Activated naive CD8-positive, alpha-beta T cell (primary cell): ENCODE data around the gene HAVCR2.
A peak's percentile ranks its signal among the peaks of the same experiment; 100 is the strongest.

ENCODE experiments used
- H3K27ac Mint-ChIP-seq: one replicate; pipeline ENCODE4 v1.8.0; 2021; ENCODE audit warnings: mixed read lengths
- H3K27me3 Mint-ChIP-seq: one replicate; pipeline ENCODE4 v1.8.0; 2021; ENCODE audit warnings: mixed read lengths
- H3K36me3 Mint-ChIP-seq: one replicate; pipeline ENCODE4 v1.8.0; 2021; ENCODE audit warnings: mixed read lengths
- H3K4me1 Mint-ChIP-seq: one replicate; pipeline ENCODE4 v1.8.0; 2021; ENCODE audit warnings: low read depth, mixed read lengths
- H3K4me3 Mint-ChIP-seq: one replicate; pipeline ENCODE4 v1.8.0; 2021; ENCODE audit warnings: mild to moderate bottlenecking, mixed read lengths
- H3K9me3 Mint-ChIP-seq: one replicate; pipeline ENCODE4 v1.8.0; 2021; ENCODE audit warnings: low read depth, mixed read lengths

HAVCR2 gene

DNA sequence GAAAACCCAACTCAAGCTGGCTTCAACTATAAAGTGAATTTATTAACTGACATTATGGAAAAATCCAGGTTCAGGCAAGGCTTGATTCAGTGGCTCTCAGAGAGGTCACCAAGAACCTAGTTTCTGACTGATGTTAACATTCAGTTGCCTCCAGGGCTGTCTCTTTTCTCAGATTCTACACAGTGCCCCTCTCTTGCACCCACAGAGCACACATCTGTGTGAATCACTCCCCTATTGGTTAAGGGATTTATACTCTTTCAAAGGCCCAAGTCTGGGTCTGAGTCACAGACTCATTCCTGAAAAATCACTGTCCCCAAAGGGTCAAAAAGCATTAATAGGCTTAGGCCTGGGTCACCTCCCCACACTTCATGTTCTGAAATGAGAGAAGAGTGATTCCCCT is 6.2 kb upstream of the HAVCR2 start:
- peaks cover 21% of the 10 kb centered on the region for H3K4me1 Mint-ChIP-seq
- no peaks in the 10 kb centered on the region for H3K9me3 Mint-ChIP-seq
- H3K4me3 Mint-ChIP-seq = no peak overlapping the region
- H3K27ac Mint-ChIP-seq = no peak overlapping the region
- no peaks in the 10 kb centered on the region for H3K36me3 Mint-ChIP-seq
- H3K27me3 Mint-ChIP-seq = no peaks in the 10 kb centered on the region

DNA sequence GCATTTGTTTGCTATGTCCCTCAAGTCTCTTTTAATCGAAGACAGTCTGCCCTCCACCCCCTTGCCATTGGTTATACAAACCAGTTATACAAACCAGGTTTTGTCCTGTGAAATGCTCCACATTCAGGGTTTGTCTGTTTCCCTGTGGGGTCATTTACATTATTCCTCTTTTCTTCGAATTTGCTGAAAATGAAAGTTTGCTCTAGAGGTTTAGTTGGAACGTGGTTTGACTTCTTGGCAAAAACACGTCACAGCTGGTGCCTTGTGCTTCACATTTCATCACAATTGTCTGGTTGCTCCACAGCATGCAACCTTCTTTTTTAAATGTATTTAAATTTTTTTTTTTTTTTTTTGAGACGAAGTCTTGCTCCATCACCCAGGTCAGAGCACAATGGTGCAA is 4.2 kb upstream of the HAVCR2 start:
- Mint-ChIP-seq H3K36me3 (no peaks in the 10 kb centered on the region), H3K27me3 (no peaks in the 10 kb centered on the region), H3K27ac (no peak overlapping the region), H3K4me3 (no peak overlapping the region), H3K4me1 (peaks cover 41% of the 10 kb centered on the region), H3K9me3 (no peaks in the 10 kb centered on the region)

DNA sequence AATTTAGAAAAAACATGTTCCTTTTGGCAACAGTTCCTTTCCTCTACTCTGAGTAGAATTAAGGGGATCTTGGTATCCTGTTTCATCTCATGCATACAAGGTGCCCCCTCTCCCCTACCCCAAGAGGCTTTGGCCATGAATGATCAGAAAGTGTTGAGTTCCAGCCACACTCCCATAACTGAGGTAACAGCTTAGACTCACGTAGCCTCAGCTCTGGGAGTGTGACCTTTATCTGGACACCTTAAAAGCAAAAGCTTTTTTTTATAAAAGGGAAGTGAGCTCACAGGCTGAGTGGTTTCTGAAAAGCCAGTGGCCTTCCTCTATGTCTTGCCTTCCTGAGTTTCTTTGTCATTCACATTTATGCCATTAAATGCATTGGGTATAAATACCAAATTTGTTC is 900 bp upstream of the HAVCR2 start:
- Mint-ChIP-seq H3K4me1 (peaks cover 46% of the 10 kb centered on the region), H3K27me3 (no peaks in the 10 kb centered on the region), H3K9me3 (no peaks in the 10 kb centered on the region), H3K4me3 (peak overlapping the region; percentile 79), H3K27ac (peak overlapping the region; percentile 93), H3K36me3 (no peaks in the 10 kb centered on the region)

DNA sequence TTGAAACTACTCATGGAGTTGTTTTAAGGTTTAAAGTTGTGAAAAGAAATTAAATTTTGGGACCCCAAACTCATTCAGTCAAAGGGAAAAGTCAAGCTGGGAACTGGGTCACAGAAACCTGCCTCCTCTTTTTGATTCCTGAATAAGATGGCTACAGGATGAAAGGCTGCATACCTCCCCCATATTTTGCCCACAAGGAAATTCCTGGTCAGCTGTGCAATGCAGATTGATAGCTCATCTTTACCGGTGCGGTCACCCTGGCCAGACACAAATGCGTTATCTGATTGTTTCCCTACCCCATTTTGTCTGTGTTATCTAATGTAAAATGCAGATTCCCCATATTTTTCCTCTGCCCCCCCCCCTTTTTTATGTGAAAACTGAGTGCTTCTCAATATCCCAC is 1.3 kb downstream of the HAVCR2 start:
- H3K36me3 Mint-ChIP-seq = peaks cover 6% of the 10 kb centered on the region
- H3K27ac Mint-ChIP-seq = no peak overlapping the region
- peaks cover 50% of the 10 kb centered on the region for H3K4me1 Mint-ChIP-seq
- H3K4me3 Mint-ChIP-seq = peak overlapping the region; percentile 47
- H3K27me3 Mint-ChIP-seq = no peaks in the 10 kb centered on the region
- no peaks in the 10 kb centered on the region for H3K9me3 Mint-ChIP-seq

DNA sequence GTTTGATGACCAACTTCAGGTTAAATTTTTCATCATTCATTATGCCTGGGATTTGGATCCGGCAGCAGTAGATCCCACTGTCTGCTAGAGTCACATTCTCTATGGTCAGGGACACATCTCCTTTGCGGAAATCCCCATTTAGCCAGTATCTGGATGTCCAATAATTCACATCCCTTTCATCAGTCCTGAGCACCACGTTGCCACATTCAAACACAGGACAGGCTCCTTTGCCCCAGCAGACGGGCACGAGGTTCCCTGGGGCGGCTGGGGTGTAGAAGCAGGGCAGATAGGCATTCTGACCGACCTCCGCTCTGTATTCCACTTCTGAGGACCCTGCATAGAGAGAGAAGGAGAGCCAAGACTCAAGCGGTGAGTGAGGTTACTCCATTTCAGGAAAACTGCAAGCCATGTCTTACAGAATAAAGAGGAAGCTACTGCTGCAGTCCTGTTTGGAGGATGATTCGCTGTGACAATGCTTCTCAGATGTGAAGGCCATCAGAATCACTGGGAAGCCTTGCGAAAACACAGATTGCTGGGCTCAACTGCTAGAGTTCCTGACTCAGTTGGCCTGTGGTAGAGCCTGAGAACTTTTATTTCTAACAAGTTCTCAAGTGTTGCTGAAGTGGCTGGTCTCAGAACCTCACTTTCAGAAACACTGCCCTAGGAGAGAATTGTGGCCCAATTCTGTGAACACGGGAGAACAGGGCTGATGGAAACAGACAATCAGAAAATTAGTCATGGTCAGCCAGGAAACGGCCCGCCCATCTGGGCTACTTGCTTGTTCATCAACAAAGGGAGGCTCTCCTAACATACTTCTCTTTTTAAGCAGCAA is 2.0 kb downstream of the HAVCR2 start:
- Mint-ChIP-seq H3K9me3 (no peaks in the 10 kb centered on the region), H3K27ac (peak overlapping the region; percentile 41), H3K36me3 (peaks cover 6% of the 10 kb centered on the region), H3K27me3 (no peaks in the 10 kb centered on the region), H3K4me1 (peaks cover 50% of the 10 kb centered on the region), H3K4me3 (peak overlapping the region; percentile 47)

DNA sequence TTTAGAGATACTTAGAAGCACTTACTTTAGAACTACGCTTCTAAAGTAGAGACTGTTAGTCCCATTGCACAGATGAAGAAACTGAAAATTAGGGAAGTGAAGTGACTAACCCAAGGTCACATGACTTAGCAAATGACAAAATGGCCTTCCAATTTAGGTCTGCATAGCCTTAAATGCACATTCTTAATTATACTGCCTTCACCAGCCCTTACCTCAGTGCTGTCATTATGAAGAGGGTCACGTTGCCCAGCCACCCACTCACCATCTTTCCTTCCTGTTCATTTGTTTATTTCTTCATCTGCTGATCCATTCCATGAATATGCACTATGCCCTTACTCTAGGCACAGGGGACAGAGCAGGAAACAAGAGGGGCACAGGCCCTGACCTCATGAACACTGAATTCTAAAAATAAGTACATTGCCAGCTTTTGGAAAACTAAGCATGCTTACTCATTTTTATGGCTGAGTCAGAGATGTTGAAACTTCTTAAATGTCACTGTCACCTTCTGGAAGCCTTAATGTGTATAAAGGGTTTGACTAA is 8.6 kb downstream of the HAVCR2 start:
- Mint-ChIP-seq H3K27ac (peak overlapping the region; percentile 98), H3K36me3 (peaks cover 13% of the 10 kb centered on the region), H3K9me3 (no peaks in the 10 kb centered on the region), H3K4me3 (peak overlapping the region; percentile 62), H3K4me1 (peaks cover 25% of the 10 kb centered on the region), H3K27me3 (no peaks in the 10 kb centered on the region)

DNA sequence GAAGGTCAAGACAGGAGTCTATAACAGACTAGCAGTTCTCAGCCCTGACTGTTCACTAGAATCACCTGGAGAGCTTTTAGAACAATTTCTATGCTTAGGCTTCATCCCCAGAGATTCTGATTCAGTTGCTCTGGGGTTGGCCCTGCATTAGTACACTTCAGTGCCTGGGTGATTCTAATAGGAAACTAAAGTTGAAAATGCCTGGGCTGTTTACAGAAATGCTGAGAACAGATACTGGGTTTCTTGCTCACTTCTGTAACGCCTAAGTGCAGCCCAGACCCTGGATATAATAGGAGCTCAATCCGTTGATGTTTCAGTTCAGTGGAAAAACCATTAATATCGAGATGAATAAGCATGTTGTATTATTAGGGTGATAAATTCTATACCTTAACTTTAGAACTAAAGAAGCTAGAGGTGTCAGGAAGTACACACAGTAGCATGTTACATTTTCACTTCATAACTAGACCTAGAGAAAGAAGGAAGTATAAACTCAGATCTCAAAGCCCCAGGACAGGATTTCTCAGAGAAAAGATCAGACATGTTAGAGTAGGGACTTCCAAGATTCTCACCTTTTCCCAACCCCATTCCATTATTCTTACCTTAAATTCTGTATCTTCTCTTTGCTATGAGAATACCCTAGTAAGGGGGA is 20.4 kb downstream of the HAVCR2 start:
- Mint-ChIP-seq H3K27me3 (no peaks in the 10 kb centered on the region), H3K4me3 (no peak overlapping the region), H3K4me1 (no peaks in the 10 kb centered on the region), H3K36me3 (peaks cover 19% of the 10 kb centered on the region), H3K27ac (no peak overlapping the region), H3K9me3 (no peaks in the 10 kb centered on the region)

DNA sequence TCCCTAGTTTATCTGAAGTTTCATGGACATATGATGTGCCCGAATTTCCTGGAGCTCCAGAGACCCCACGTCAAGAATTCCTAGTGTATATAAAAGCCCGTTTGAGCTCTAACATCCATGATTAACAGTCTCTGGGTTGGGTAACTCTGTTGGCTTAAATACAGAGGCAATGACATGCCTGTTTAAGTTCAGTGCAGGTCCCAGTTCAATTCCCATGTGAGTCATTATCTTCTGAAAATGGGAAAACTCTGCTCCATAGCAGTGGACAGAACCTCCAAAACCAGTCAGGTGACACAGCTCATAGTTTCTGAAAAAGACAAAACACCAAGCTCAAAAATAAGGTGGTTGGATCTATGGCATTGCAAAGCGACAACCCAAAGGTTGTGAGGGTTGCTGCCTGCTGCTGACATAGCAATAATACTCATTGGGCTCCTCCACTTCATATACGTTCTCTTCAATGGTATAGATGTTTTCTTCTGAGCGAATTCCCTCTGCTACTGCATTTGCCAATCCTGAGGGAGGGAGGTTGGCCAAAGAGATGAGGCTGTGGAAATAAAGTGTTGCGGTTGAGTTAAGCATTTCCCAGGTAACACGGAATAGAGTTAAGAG is 22.0 kb downstream of the HAVCR2 start:
- H3K27ac Mint-ChIP-seq = no peak overlapping the region
- no peaks in the 10 kb centered on the region for H3K9me3 Mint-ChIP-seq
- no peak overlapping the region for H3K4me3 Mint-ChIP-seq
- no peaks in the 10 kb centered on the region for H3K27me3 Mint-ChIP-seq
- H3K4me1 Mint-ChIP-seq = no peaks in the 10 kb centered on the region
- peaks cover 22% of the 10 kb centered on the region for H3K36me3 Mint-ChIP-seq

DNA sequence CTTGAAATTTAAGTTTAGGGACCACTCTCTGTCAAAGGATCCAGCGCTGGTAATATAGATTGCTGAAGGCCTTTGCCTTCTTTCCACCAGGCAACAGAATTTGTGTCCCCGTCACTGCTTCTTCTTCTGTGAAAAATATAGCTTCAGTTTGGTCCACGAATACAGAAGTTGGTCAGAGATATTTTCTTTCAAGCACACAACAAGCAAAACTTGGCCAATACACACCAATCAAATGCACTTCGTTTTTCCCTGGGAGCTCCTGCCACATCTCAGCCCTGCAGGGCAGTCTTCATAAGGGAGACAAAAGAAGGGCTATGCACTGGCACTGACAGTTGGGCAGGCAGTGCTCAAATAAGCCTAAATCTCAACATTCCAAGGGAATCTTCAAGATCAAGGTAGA is 22.9 kb downstream of the HAVCR2 start:
- Mint-ChIP-seq H3K4me1 (no peaks in the 10 kb centered on the region), H3K27me3 (no peaks in the 10 kb centered on the region), H3K27ac (no peak overlapping the region), H3K36me3 (peaks cover 17% of the 10 kb centered on the region), H3K4me3 (no peak overlapping the region), H3K9me3 (no peaks in the 10 kb centered on the region)

DNA sequence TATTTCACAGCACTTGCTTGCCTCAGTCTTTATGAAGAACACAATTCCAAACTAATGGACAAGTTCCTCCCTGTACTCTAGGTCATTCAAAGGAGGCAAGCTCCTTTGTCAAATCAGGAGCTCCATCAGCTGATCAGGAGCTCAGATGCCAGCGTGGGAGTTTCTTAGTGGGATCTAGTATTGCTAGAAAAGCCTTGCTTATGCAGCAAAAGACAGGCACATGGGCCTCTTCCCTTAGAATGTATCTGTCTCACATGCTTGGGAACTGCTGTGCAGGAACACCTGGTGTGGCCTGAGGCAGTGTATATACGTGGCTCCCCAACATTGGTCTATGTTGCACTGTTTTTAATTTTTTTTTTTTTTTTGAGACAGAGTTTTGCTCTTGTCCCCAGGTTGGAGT is 28.6 kb downstream of the HAVCR2 start:
- Mint-ChIP-seq H3K4me1 (peaks cover 1% of the 10 kb centered on the region), H3K36me3 (peaks cover 4% of the 10 kb centered on the region), H3K9me3 (no peaks in the 10 kb centered on the region), H3K27me3 (no peaks in the 10 kb centered on the region), H3K4me3 (no peak overlapping the region), H3K27ac (no peak overlapping the region)

DNA sequence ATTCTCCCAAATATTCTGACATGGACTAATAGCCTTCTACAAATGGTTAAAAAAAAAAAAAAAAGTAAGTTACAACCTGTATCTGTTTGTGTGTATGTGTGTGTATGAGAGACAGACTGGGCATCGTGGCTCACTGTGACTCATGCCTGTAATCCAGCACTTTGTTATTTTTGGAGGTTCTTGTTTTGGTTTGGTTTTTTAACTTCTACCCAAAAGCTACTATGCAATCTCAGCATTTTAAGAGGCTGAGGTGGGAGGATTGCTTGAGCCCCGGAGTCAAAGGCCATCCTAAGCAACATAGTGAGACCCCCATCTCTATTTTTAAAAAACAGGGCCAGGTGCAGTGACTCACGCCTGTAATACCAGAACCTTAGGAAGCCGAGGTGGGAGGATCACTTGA is 32.3 kb downstream of the HAVCR2 start:
- H3K4me1 Mint-ChIP-seq = peaks cover 16% of the 10 kb centered on the region
- H3K27ac Mint-ChIP-seq = no peak overlapping the region
- H3K36me3 Mint-ChIP-seq = no peaks in the 10 kb centered on the region
- no peaks in the 10 kb centered on the region for H3K27me3 Mint-ChIP-seq
- H3K9me3 Mint-ChIP-seq = no peaks in the 10 kb centered on the region
- H3K4me3 Mint-ChIP-seq = no peak overlapping the region

DNA sequence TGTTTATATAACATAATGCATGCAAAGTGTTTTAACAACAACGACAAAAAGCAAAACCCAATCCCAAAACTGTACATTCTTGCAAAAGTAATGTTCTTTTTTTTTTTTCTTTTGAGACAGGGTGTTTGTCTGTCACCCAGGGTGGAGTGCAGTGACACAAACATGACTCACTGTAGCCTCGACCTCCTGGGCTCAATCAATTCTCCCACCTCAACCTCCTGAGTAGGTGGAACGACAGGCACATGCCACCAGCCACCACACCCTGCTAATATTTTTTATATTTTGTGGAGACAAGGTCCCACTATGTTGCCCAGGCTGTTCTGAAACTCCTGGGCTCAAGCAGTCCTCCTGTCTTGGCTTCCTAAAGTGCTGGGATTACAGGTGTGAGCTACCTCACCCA is 36.3 kb downstream of the HAVCR2 start:
- no peaks in the 10 kb centered on the region for H3K36me3 Mint-ChIP-seq

DNA sequence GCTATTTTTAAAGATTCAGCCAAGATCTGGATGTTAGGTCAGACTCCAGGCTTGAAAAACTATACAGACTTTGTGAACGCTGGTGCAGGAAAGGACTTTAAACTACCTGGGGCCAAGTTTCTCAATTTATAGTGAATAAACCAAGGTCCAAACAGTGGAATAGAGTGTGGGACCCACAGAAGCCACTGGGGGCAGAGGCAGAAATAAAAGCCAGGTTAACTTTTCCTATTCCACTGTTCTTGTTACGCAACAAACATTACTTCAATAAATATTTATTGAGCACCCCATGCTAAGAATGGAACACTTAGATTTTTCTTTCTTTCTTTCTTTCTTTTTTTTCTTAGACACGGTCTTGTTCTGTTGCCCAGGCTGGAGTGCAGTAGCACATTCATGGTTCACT is 38.9 kb downstream of the HAVCR2 start:
- peaks cover 14% of the 10 kb centered on the region for H3K4me1 Mint-ChIP-seq
- H3K4me3 Mint-ChIP-seq = no peak overlapping the region
- H3K9me3 Mint-ChIP-seq = no peaks in the 10 kb centered on the region
- H3K27ac Mint-ChIP-seq = no peak overlapping the region
- H3K36me3 Mint-ChIP-seq = no peaks in the 10 kb centered on the region
- no peaks in the 10 kb centered on the region for H3K27me3 Mint-ChIP-seq

More for the DNA sequence above, 36.3 kb downstream of the HAVCR2 start:
- Mint-ChIP-seq H3K27me3 (no peaks in the 10 kb centered on the region), H3K27ac (peak overlapping the region; percentile 34), H3K9me3 (no peaks in the 10 kb centered on the region), H3K4me3 (no peak overlapping the region), H3K4me1 (peaks cover 16% of the 10 kb centered on the region)

DNA sequence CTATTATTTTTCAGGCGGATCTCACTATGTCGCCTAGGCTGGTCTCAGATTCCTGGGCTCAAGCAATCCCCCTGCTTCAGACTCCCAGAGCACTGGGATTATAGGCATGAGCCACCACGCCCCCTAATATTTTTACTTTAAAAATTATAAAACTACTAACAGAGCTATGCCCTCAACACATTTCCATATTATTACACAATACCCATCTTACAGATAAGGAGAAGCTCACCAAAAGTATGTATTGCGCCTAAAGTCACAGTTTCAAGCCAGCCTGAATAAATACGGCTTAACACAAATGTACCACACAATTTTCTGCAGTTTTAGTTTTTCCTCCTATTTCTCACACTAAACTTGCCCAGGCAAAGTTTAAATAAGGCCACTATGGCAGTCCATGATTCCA is 40.1 kb downstream of the HAVCR2 start:
- H3K36me3 Mint-ChIP-seq = no peaks in the 10 kb centered on the region
- H3K9me3 Mint-ChIP-seq = no peaks in the 10 kb centered on the region
- no peak overlapping the region for H3K27ac Mint-ChIP-seq
- H3K4me1 Mint-ChIP-seq = peaks cover 14% of the 10 kb centered on the region
- no peak overlapping the region for H3K4me3 Mint-ChIP-seq
- no peaks in the 10 kb centered on the region for H3K27me3 Mint-ChIP-seq

DNA sequence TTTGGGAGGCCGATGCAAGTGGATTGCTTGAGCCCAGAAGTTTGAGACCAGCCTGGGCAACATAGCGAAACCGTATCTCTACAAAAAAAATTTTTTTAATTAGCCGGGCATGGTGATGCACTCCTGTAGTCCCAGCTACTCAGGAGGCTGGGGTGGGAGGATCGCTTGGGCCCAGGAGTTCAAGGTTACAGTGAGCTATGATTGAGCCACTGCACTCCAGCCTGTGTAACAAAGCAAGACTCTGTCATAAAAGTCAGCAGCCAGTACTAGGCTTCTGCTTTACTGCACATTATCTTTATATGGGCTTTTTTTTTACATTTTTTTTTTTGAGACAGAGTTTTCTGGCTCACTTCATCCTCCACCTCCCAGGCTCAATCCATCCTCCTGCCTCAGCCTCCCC is 40.5 kb downstream of the HAVCR2 start:
- H3K27me3 Mint-ChIP-seq = no peaks in the 10 kb centered on the region
- no peaks in the 10 kb centered on the region for H3K9me3 Mint-ChIP-seq
- no peaks in the 10 kb centered on the region for H3K36me3 Mint-ChIP-seq
- H3K27ac Mint-ChIP-seq = no peak overlapping the region
- H3K4me1 Mint-ChIP-seq = peaks cover 14% of the 10 kb centered on the region
- H3K4me3 Mint-ChIP-seq = no peak overlapping the region
